GM18909 (cell line): ENCODE data around the gene GATB.

ENCODE experiments used
- ATAC-seq: cut with Tn5 transposase; IDR thresholded peaks from one replicate; pipeline ENCODE4 v1.9.1; 2021; ENCODE audit warnings: mild to moderate bottlenecking; ENCODE audit not compliant: unreplicated experiment, poor library complexity

GATB gene

GRCh38 chr4:151658959-151659600 lies 101.7 kb downstream of the GATB start:
- no peak for ATAC-seq

- no peak for ATAC-seq
These were observed 102.9 kb downstream of the GATB start for GRCh38 chr4:151657896-151658295.

- ATAC-seq = no peak
These were observed 104.7 kb downstream of the GATB start for GRCh38 chr4:151656058-151656457.

GRCh38 chr4:151653548-151653918 lies 107.3 kb downstream of the GATB start:
- ATAC-seq = no peak

- no peak for ATAC-seq
These were observed 107.8 kb downstream of the GATB start for GRCh38 chr4:151652841-151653547.

- ATAC-seq = no peak
These were observed 109.3 kb downstream of the GATB start for GRCh38 chr4:151651496-151651895.

GRCh38 chr4:151649479-151649878 lies 111.3 kb downstream of the GATB start:
- no peak for ATAC-seq

GRCh38 chr4:151646322-151646721 lies 114.5 kb downstream of the GATB start:
- ATAC-seq = no peak

- ATAC-seq = no peak
These were observed 116.2 kb downstream of the GATB start for GRCh38 chr4:151644622-151645021.

GRCh38 chr4:151643564-151643963 lies 117.2 kb downstream of the GATB start:
- no peak for ATAC-seq

- ATAC-seq = no peak
These were observed 118.8 kb downstream of the GATB start for GRCh38 chr4:151641983-151642382.

- no peak for ATAC-seq
These were observed 119.6 kb downstream of the GATB start for GRCh38 chr4:151641167-151641566.

GRCh38 chr4:151640381-151640780 lies 120.4 kb downstream of the GATB start:
- no peak for ATAC-seq

- ATAC-seq = no peak
These were observed 122.4 kb downstream of the GATB start for GRCh38 chr4:151638295-151638858.

GRCh38 chr4:151631349-151631748 lies 129.5 kb downstream of the GATB start:
- no peak for ATAC-seq

- ATAC-seq = no peak
These were observed 131.6 kb downstream of the GATB start for GRCh38 chr4:151629097-151629783.

- no peak for ATAC-seq
These were observed 132.7 kb downstream of the GATB start for GRCh38 chr4:151628001-151628608.

GRCh38 chr4:151627491-151627890 lies 133.3 kb downstream of the GATB start:
- no peak for ATAC-seq

GRCh38 chr4:151626751-151627150 lies 134.1 kb downstream of the GATB start:
- ATAC-seq = no peak

GRCh38 chr4:151626228-151626627 lies 134.6 kb downstream of the GATB start:
- ATAC-seq = no peak
